Neural cell (in vitro differentiated cells): ENCODE data around the gene GCDH. TPM values are rescaled to one million over a fixed set of nuclear protein-coding genes. Genes with fewer than 3 reads are reported as not detected.

Experiments
- H2AFZ ChIP-seq: fragments of 200-600, 300-800 bp; sonication (generic), shearing (Covaris generic); 2 replicates; pipeline ENCODE4 v1.6.0; 2014; ENCODE audit warnings: low read depth, mild to moderate bottlenecking, antibody characterized with exemption, low read length, moderate library complexity
- H3F3A ChIP-seq: fragments of 200-600 bp; shearing (Covaris generic); 2 replicates; pipeline ENCODE4 v1.6.1; 2016; ENCODE audit warnings: mild to moderate bottlenecking, moderate library complexity, mixed read lengths, antibody characterized with exemption, low read length; ENCODE audit not compliant: insufficient read depth, poor library complexity, severe bottlenecking
- H3K27ac ChIP-seq: fragments of 200-600, 300-800 bp; sonication (generic), shearing (Covaris generic); 2 replicates; pipeline ENCODE4 v1.5.1; 2014; ENCODE audit warnings: mild to moderate bottlenecking, low read length, moderate library complexity
- H3K27me3 ChIP-seq: fragments of 300-800, 200-600 bp; sonication (generic), shearing (Covaris generic); 2 replicates; pipeline ENCODE4 v1.6.0; 2014; ENCODE audit warnings: mild to moderate bottlenecking, low read depth, low read length, moderate library complexity; ENCODE audit not compliant: insufficient read depth
- H3K36me3 ChIP-seq: fragments of 300-800, 200-600 bp; sonication (generic), shearing (Covaris generic); 2 replicates; pipeline ENCODE4 v1.5.1; 2014; ENCODE audit warnings: mild to moderate bottlenecking, antibody characterized with exemption, low read length, moderate library complexity; ENCODE audit not compliant: insufficient read depth
- H3K4me2 ChIP-seq: fragments of 300-800, 200-600 bp; sonication (generic), shearing (Covaris generic); 2 replicates; pipeline ENCODE4 v1.6.0; 2014; ENCODE audit warnings: mild to moderate bottlenecking, low read length
- H3K4me3 ChIP-seq: fragments of 300-800, 200-600 bp; sonication (generic), shearing (Covaris generic); 2 replicates; pipeline ENCODE4 v1.5.1; 2014; ENCODE audit warnings: mild to moderate bottlenecking, low read length, moderate library complexity
- H3K79me2 ChIP-seq: fragments of 200-600 bp; shearing (Covaris generic); replicated peaks from 2 replicates; pipeline ENCODE4 v1.6.0; 2014; ENCODE audit warnings: mild to moderate bottlenecking, low read length, moderate library complexity; ENCODE audit not compliant: insufficient read depth
- H3K9ac ChIP-seq: fragments of 300-800, 200-600 bp; sonication (generic), shearing (Covaris generic); 2 replicates; pipeline ENCODE4 v1.6.1; 2016; ENCODE audit warnings: mild to moderate bottlenecking, low read length, mixed read lengths
- H3K9me2 ChIP-seq: fragments of 200-600 bp; shearing (Covaris generic); 2 replicates; pipeline ENCODE4 v1.6.1; 2016; ENCODE audit warnings: mild to moderate bottlenecking, low read length, mixed read lengths; ENCODE audit not compliant: insufficient read depth
- H3K9me3 ChIP-seq: fragments of 200-600, 300-800 bp; sonication (generic), shearing (Covaris generic); 2 replicates; pipeline ENCODE4 v1.6.1; 2016; ENCODE audit warnings: mild to moderate bottlenecking, mixed run types, low read length, moderate library complexity, mixed read lengths
- H4K20me1 ChIP-seq: fragments of 200-600 bp; shearing (Covaris generic); 2 replicates; pipeline ENCODE4 v1.6.1; 2016; ENCODE audit warnings: mild to moderate bottlenecking, mixed run types; ENCODE audit not compliant: insufficient read depth
- EP300 ChIP-seq: fragments of 450-650 bp; conservative IDR thresholded peaks from 2 replicates; pipeline ENCODE4 v1.6.1; 2014; ENCODE audit warnings: antibody characterized with exemption, mild to moderate bottlenecking, moderate library complexity; ENCODE audit not compliant: poor library complexity, severe bottlenecking
- EZH2 ChIP-seq: fragments of 200-600, 300-800 bp; shearing (Covaris generic), sonication (generic); IDR thresholded peaks from 2 replicates; pipeline ENCODE4 v1.6.1; 2014; ENCODE audit warnings: antibody characterized with exemption, low read length, borderline replicate concordance, mild to moderate bottlenecking; ENCODE audit not compliant: insufficient read depth, poor library complexity, severe bottlenecking
- MXI1 ChIP-seq: fragments of 450-650 bp; conservative IDR thresholded peaks from 2 replicates; pipeline ENCODE4 v1.6.1; 2014; ENCODE audit warnings: antibody characterized with exemption, mild to moderate bottlenecking; ENCODE audit not compliant: poor library complexity, severe bottlenecking
- POLR2AphosphoS5 ChIP-seq: IDR thresholded peaks from 2 replicates; pipeline ENCODE4 v1.6.1; 2012
- RAD21 ChIP-seq: fragments of 450-650 bp; conservative IDR thresholded peaks from 2 replicates; pipeline ENCODE4 v1.6.1; 2014; ENCODE audit warnings: antibody characterized with exemption, mild to moderate bottlenecking, moderate library complexity
- SMC3 ChIP-seq: fragments of 450-650 bp; conservative IDR thresholded peaks from 2 replicates; pipeline ENCODE4 v1.6.1; 2014; ENCODE audit warnings: antibody characterized with exemption, mild to moderate bottlenecking, moderate library complexity; ENCODE audit not compliant: poor library complexity
- TAF1 ChIP-seq: IDR thresholded peaks from 2 replicates; pipeline ENCODE4 v1.6.1; 2012; ENCODE audit warnings: low read depth
- polyA plus RNA-seq: library from polyadenylated mRNA; depleted of rRNA; stranded (reverse); fragments of >200 nt; gene quantifications from 2 replicates; pipeline ENCODE4 v1.2.3, GENCODE V29; 2014
- TF ChIP-seq, protein P1 (sequence below): fragments of 450-650 bp; IDR thresholded peaks from 2 replicates; pipeline ENCODE4 v1.5.1; 2014; ENCODE audit warnings: antibody characterized with exemption, mild to moderate bottlenecking, moderate library complexity; ENCODE audit not compliant: poor library complexity, severe bottlenecking
- TF ChIP-seq, protein P2 (sequence below): IDR thresholded peaks from 2 replicates; pipeline ENCODE4 v1.6.1; 2012; ENCODE audit warnings: borderline replicate concordance

The GCDH gene
- polyA plus RNA-seq, 1 donor from 2014 or later = 35.4 TPM

DNA sequence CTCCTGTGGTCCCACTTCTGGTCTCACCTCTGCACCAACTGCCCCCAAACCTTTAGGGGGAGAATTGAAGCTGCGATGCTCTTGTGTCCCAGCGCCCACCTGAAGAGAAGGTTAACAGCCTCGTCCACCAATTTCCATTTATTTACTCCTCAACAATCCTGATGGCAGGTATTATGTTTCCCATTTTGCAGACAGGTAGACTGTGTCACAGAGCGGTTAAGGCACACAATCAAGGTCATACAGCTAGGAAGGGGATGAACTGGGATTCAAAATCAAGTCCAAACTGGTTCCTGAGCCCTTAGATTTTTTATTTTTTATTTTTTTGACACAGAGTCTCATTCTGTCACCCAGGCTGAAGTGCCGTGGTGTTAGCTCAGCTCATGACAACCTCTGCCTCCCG is 15.9 kb upstream of the GCDH start:
- H4K20me1 ChIP-seq = no peaks in the 10 kb centered on the region
- H3K27ac ChIP-seq = no peak overlapping the region
- H2AFZ ChIP-seq = no peak overlapping the region
- no peak overlapping the region for H3K4me3 ChIP-seq
- H3K9ac ChIP-seq = no peak overlapping the region
- no peaks in the 10 kb centered on the region for H3F3A ChIP-seq
- no peaks in the 10 kb centered on the region for H3K79me2 ChIP-seq
- no peak for TF ChIP-seq EP300
- TF ChIP-seq, protein P1, sequence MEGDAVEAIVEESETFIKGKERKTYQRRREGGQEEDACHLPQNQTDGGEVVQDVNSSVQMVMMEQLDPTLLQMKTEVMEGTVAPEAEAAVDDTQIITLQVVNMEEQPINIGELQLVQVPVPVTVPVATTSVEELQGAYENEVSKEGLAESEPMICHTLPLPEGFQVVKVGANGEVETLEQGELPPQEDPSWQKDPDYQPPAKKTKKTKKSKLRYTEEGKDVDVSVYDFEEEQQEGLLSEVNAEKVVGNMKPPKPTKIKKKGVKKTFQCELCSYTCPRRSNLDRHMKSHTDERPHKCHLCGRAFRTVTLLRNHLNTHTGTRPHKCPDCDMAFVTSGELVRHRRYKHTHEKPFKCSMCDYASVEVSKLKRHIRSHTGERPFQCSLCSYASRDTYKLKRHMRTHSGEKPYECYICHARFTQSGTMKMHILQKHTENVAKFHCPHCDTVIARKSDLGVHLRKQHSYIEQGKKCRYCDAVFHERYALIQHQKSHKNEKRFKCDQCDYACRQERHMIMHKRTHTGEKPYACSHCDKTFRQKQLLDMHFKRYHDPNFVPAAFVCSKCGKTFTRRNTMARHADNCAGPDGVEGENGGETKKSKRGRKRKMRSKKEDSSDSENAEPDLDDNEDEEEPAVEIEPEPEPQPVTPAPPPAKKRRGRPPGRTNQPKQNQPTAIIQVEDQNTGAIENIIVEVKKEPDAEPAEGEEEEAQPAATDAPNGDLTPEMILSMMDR = no peak
- no peak for TF ChIP-seq TAF1
- TF ChIP-seq, protein P2, sequence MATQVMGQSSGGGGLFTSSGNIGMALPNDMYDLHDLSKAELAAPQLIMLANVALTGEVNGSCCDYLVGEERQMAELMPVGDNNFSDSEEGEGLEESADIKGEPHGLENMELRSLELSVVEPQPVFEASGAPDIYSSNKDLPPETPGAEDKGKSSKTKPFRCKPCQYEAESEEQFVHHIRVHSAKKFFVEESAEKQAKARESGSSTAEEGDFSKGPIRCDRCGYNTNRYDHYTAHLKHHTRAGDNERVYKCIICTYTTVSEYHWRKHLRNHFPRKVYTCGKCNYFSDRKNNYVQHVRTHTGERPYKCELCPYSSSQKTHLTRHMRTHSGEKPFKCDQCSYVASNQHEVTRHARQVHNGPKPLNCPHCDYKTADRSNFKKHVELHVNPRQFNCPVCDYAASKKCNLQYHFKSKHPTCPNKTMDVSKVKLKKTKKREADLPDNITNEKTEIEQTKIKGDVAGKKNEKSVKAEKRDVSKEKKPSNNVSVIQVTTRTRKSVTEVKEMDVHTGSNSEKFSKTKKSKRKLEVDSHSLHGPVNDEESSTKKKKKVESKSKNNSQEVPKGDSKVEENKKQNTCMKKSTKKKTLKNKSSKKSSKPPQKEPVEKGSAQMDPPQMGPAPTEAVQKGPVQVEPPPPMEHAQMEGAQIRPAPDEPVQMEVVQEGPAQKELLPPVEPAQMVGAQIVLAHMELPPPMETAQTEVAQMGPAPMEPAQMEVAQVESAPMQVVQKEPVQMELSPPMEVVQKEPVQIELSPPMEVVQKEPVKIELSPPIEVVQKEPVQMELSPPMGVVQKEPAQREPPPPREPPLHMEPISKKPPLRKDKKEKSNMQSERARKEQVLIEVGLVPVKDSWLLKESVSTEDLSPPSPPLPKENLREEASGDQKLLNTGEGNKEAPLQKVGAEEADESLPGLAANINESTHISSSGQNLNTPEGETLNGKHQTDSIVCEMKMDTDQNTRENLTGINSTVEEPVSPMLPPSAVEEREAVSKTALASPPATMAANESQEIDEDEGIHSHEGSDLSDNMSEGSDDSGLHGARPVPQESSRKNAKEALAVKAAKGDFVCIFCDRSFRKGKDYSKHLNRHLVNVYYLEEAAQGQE = no peak
- no peak for TF ChIP-seq EZH2
- TF ChIP-seq SMC3 = no peak
- no peak for TF ChIP-seq RAD21
- no peak for TF ChIP-seq MXI1
- TF ChIP-seq POLR2AphosphoS5 = no peak
- H3K9me2 ChIP-seq = no peaks in the 10 kb centered on the region
- no peak overlapping the region for H3K4me2 ChIP-seq
- no peaks in the 10 kb centered on the region for H3K27me3 ChIP-seq
- H3K9me3 ChIP-seq = no peaks in the 10 kb centered on the region
- peaks cover 6% of the 10 kb centered on the region for H3K36me3 ChIP-seq

DNA sequence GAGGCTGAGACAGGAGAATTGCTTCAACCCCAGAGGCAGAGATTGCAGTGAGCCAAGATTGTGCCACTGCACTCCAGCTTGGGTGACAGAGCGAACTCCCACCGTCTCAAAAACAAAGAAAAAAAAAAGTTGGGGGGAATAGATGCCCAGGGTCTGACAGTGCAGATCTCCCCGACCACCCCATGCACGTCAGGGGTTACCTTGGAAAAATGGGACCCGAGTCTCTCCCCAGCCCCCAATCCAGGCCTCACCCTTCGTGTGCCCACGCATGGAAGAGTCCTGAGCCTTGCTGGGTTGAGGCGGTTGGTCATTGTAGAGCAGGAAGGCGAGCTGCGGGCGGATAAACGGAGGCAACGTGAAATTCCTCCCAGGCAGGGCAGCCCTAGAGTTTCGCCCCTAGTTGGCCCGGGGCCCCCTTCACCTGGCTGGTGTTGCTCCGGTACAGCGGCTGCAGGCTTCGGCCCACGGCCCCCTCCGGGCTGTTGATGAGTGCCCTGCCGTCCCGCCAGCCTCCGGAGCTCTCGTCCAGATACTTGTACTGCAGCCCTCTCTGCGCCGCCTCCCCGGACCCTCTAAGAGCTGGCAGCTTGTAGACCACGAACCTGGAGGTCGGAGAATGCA is 10.3 kb upstream of the GCDH start:
- TF ChIP-seq EZH2 (no peak), TAF1 (no peak), RAD21 (no peak), MXI1 (no peak)
- TF ChIP-seq, protein P2 = no peak
- Histone ChIP-seq H3K36me3 (no peaks in the 10 kb centered on the region), H3K79me2 (no peaks in the 10 kb centered on the region), H3K4me3 (peak overlapping the region; percentile 59), H3K9ac (peak overlapping the region; percentile 16), H3K27ac (no peak overlapping the region), H2AFZ (no peak overlapping the region), H4K20me1 (no peaks in the 10 kb centered on the region), H3K9me2 (no peaks in the 10 kb centered on the region), H3K9me3 (no peaks in the 10 kb centered on the region), H3K4me2 (no peak overlapping the region), H3F3A (no peaks in the 10 kb centered on the region), H3K27me3 (peaks cover 36% of the 10 kb centered on the region)
